ENCODE results near the gene MTUS2.

DNA sequence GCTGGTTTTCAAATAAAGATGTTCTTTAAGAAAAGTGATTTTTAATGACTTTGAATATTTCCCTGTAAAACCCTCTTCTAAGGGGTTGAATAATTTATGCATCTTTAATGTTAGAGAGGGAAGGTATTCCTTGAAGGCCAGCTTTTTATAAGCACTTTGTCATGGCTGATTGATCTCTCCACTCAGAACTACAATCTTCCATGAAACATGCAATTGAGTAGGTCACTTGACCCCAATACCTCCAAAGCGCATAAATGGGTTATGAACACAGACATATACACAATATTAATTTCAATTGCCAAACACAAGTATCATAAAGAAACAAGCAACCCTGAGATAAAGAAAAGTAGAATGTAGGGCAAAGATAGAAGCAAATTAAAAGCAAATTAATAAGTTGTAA, 359.9 kb downstream of the MTUS2 start:
- TF ChIP-seq, protein P1, sequence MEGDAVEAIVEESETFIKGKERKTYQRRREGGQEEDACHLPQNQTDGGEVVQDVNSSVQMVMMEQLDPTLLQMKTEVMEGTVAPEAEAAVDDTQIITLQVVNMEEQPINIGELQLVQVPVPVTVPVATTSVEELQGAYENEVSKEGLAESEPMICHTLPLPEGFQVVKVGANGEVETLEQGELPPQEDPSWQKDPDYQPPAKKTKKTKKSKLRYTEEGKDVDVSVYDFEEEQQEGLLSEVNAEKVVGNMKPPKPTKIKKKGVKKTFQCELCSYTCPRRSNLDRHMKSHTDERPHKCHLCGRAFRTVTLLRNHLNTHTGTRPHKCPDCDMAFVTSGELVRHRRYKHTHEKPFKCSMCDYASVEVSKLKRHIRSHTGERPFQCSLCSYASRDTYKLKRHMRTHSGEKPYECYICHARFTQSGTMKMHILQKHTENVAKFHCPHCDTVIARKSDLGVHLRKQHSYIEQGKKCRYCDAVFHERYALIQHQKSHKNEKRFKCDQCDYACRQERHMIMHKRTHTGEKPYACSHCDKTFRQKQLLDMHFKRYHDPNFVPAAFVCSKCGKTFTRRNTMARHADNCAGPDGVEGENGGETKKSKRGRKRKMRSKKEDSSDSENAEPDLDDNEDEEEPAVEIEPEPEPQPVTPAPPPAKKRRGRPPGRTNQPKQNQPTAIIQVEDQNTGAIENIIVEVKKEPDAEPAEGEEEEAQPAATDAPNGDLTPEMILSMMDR (conservative IDR thresholded peaks at IDR 0.05 in 1 of 2, IDR thresholded peaks at IDR 0.05 in 1 of 2; ENCODE audit: extremely low read depth in 1 of 2, insufficient read depth in 1 of 2, low read depth in 1 of 2, low read length in 2 of 2), result no peak
- no peak for TF ChIP-seq EZH2 (IDR thresholded peaks at IDR 0.05; ENCODE audit: borderline replicate concordance, low read length)

Data from mammary epithelial cell (primary cell).